ENCODE data around the gene TMEM123.

Gene TMEM123

GRCh38 chr11:102465696-102466095 lies 13.1 kb upstream of the TMEM123 start:
- H3K9ac ChIP-seq (ENCODE audit: low read depth, low read length): no peak overlapping the region
- no peaks in the 10 kb centered on the region for H3K36me3 ChIP-seq (ENCODE audit: insufficient read depth, low read length)
- no peaks in the 10 kb centered on the region for H3K4me1 ChIP-seq (ENCODE audit: insufficient read depth, low read length)
- no peaks in the 10 kb centered on the region for H3K9me3 ChIP-seq (ENCODE audit: control insufficient read depth, insufficient read depth, low read length)

DNA sequence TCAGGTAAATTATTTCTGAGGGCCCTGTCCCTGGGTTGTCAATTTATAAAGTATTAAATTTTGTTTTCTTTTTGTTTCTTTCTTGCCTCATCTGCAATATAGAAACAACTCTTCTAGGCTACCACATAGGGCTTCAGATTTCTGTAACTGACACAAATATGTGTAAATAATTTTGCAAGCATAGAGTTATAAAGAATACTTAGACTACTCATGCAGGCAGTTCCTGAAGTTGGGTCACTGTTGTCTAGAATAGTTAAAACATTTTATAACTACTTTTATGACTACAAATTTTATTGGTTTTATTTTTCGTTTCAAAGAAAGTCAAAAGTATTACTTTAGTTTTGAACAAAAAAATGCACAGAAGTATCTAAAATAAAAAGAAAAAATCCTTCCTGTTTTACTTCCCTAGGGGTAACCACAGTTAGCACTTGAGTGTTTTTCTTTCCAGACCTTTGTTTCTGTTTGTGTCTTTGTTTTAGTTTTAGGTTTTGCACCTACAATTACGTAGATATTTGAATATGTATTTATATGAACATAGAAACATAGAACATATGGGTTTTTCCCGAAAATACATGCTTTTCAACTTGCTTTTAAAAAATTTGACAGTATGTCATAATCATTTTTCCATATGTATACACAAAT lies 12.4 kb upstream of the TMEM123 start:
- H3K9me3 ChIP-seq (ENCODE audit: control insufficient read depth, insufficient read depth, low read length): no peaks in the 10 kb centered on the region

DNA sequence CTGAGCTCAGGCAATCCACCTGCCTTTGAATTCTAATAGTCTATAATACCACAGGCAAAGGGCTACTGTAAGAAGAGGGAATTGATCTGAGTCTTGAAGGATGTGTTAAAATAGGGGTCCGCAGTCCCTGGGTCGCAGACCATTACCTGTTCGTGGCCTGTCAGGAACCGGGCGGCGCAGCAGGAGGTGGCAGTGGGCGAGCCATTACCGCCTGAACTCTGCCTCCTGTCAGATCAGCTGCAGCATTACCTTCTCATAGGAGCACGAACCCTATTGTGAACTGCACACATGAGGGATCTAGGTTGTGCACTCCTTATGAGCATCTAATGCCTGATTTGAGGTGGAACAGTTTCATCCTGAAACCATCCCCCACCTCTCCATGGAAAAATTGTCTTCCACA lies 11.5 kb upstream of the TMEM123 start:
- Histone ChIP-seq H3K9me3 (ENCODE audit: control insufficient read depth, insufficient read depth, low read length) (no peaks in the 10 kb centered on the region), H3K4me1 (ENCODE audit: insufficient read depth, low read length) (no peaks in the 10 kb centered on the region), H3K36me3 (ENCODE audit: insufficient read depth, low read length) (no peaks in the 10 kb centered on the region), H3K9ac (ENCODE audit: low read depth, low read length) (no peak overlapping the region)

More for the DNA sequence above, 12.4 kb upstream of the TMEM123 start:
- H3K9ac ChIP-seq (ENCODE audit: low read depth, low read length): no peak overlapping the region
- no peaks in the 10 kb centered on the region for H3K4me1 ChIP-seq (ENCODE audit: insufficient read depth, low read length)
- H3K36me3 ChIP-seq (ENCODE audit: insufficient read depth, low read length): no peaks in the 10 kb centered on the region

DNA sequence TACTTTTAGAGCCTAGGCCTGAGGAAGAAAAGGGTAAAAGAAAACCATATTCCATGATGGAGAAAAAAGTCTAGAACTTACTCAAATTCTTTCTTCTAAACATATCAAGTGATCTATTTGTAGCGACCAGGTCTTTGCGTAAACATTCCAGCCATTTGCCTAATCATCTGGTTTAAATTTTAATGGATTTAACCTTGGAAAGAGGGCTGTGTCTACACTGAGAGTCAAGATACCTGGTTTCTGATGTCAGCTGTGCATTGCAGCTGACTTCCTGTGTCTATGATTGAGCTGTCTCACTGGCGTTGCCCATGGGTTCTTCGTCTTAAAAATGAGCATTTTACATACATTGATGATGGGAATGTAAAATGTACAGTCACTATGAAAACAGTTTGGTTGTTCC lies 10.0 kb upstream of the TMEM123 start:
- Histone ChIP-seq H3K9ac (ENCODE audit: low read depth, low read length) (no peak overlapping the region), H3K36me3 (ENCODE audit: insufficient read depth, low read length) (no peaks in the 10 kb centered on the region), H3K9me3 (ENCODE audit: control insufficient read depth, insufficient read depth, low read length) (no peaks in the 10 kb centered on the region), H3K4me1 (ENCODE audit: insufficient read depth, low read length) (no peaks in the 10 kb centered on the region)

DNA sequence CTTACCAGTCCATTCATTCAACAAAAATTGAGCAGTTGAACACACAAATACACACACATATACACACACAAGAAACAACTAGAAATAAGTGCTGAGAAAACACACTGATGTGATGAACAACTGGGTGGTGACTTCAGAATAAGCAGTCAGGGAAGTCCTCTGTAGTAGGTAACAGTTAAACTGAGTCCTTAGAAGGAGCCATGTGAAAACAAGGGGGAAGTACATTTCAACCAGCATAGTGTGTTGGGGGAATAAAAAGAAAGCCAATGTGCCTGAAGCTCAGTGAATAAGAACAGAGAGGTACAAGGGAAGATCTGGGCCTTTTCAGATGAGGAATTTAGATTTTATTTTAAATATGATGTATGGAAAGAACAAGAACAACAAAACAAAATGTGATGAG lies 6.8 kb upstream of the TMEM123 start:
- no peak overlapping the region for H3K9ac ChIP-seq (ENCODE audit: low read depth, low read length)
- H3K4me1 ChIP-seq (ENCODE audit: insufficient read depth, low read length): no peaks in the 10 kb centered on the region
- no peaks in the 10 kb centered on the region for H3K9me3 ChIP-seq (ENCODE audit: control insufficient read depth, insufficient read depth, low read length)
- H3K36me3 ChIP-seq (ENCODE audit: insufficient read depth, low read length): no peaks in the 10 kb centered on the region

GRCh38 chr11:102458548-102458947 lies 6.0 kb upstream of the TMEM123 start:
- Histone ChIP-seq H3K4me1 (ENCODE audit: insufficient read depth, low read length) (peaks cover 7% of the 10 kb centered on the region), H3K9me3 (ENCODE audit: control insufficient read depth, insufficient read depth, low read length) (no peaks in the 10 kb centered on the region), H3K36me3 (ENCODE audit: insufficient read depth, low read length) (no peaks in the 10 kb centered on the region), H3K9ac (ENCODE audit: low read depth, low read length) (no peak overlapping the region)

DNA sequence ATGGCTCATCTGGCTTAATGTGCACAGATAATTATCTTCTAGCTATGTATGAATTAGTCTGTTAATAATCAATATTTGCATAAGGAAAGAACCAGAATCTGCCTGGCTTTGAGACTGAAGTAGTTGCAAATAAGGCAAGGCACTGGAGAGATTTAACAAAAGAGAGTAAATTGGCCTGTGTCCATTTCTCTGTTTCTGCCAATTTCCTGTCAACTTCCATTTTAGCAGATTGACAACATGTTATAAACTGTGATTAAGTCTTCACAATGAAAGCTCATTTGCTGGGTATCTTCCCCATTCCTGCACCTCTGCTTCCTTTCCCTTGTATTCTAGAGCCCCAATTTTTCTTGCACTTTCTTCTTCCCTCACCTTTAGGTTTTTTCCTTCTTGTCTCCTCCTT lies 5.3 kb upstream of the TMEM123 start:
- Histone ChIP-seq H3K4me1 (ENCODE audit: insufficient read depth, low read length) (peaks cover 9% of the 10 kb centered on the region), H3K36me3 (ENCODE audit: insufficient read depth, low read length) (no peaks in the 10 kb centered on the region), H3K9ac (ENCODE audit: low read depth, low read length) (no peak overlapping the region), H3K9me3 (ENCODE audit: control insufficient read depth, insufficient read depth, low read length) (no peaks in the 10 kb centered on the region)

GRCh38 chr11:102457056-102457677 lies 4.6 kb upstream of the TMEM123 start:
- H3K4me1 ChIP-seq (ENCODE audit: insufficient read depth, low read length): peaks cover 9% of the 10 kb centered on the region

GRCh38 chr11:102456381-102456780 lies 3.8 kb upstream of the TMEM123 start:
- Histone ChIP-seq H3K4me1 (ENCODE audit: insufficient read depth, low read length) (peaks cover 9% of the 10 kb centered on the region), H3K9ac (ENCODE audit: low read depth, low read length) (no peak overlapping the region), H3K36me3 (ENCODE audit: insufficient read depth, low read length) (no peaks in the 10 kb centered on the region)

More at GRCh38 chr11:102457056-102457677, 4.6 kb upstream of the TMEM123 start:
- no peak overlapping the region for H3K9ac ChIP-seq (ENCODE audit: low read depth, low read length)
- H3K9me3 ChIP-seq (ENCODE audit: control insufficient read depth, insufficient read depth, low read length): no peaks in the 10 kb centered on the region
- H3K36me3 ChIP-seq (ENCODE audit: insufficient read depth, low read length): no peaks in the 10 kb centered on the region

DNA sequence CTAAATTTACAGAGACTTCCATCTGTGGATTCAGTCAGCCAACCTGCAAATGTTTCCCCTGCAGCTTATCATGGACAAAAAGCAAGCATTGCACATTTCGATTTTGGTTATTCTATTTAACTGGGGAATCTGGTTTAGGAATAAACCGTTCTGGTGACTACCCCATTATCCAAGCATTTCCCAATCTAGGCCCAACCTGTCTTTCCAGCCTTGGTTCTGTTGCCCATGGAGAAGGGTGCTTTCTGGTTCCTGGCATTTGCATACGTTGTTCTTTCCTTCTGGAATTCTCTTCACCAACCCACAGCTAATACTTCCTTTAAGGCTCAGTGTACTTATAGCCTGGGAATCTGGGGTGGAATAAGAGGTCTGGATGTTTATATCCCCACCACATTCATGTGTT lies 1.4 kb upstream of the TMEM123 start:
- Histone ChIP-seq H3K36me3 (ENCODE audit: insufficient read depth, low read length) (no peaks in the 10 kb centered on the region), H3K4me1 (ENCODE audit: insufficient read depth, low read length) (peaks cover 27% of the 10 kb centered on the region), H3K9ac (ENCODE audit: low read depth, low read length) (no peak overlapping the region), H3K9me3 (ENCODE audit: control insufficient read depth, insufficient read depth, low read length) (no peaks in the 10 kb centered on the region)

More at GRCh38 chr11:102456381-102456780, 3.8 kb upstream of the TMEM123 start:
- no peaks in the 10 kb centered on the region for H3K9me3 ChIP-seq (ENCODE audit: control insufficient read depth, insufficient read depth, low read length)

GRCh38 chr11:102453302-102453695 lies 734 bp upstream of the TMEM123 start:
- no peaks in the 10 kb centered on the region for H3K9me3 ChIP-seq (ENCODE audit: control insufficient read depth, insufficient read depth, low read length)
- no peaks in the 10 kb centered on the region for H3K36me3 ChIP-seq (ENCODE audit: insufficient read depth, low read length)
- H3K4me1 ChIP-seq (ENCODE audit: insufficient read depth, low read length): peaks cover 27% of the 10 kb centered on the region
- peak overlapping the region; percentile 84 for H3K9ac ChIP-seq (ENCODE audit: low read depth, low read length)

- Histone ChIP-seq H3K36me3 (ENCODE audit: insufficient read depth, low read length) (no peaks in the 10 kb centered on the region), H3K4me1 (ENCODE audit: insufficient read depth, low read length) (peaks cover 27% of the 10 kb centered on the region), H3K9me3 (ENCODE audit: control insufficient read depth, insufficient read depth, low read length) (no peaks in the 10 kb centered on the region), H3K9ac (ENCODE audit: low read depth, low read length) (peak overlapping the region; percentile 84)
Observed at GRCh38 chr11:102451681-102452460, 694 bp downstream of the TMEM123 start.

DNA sequence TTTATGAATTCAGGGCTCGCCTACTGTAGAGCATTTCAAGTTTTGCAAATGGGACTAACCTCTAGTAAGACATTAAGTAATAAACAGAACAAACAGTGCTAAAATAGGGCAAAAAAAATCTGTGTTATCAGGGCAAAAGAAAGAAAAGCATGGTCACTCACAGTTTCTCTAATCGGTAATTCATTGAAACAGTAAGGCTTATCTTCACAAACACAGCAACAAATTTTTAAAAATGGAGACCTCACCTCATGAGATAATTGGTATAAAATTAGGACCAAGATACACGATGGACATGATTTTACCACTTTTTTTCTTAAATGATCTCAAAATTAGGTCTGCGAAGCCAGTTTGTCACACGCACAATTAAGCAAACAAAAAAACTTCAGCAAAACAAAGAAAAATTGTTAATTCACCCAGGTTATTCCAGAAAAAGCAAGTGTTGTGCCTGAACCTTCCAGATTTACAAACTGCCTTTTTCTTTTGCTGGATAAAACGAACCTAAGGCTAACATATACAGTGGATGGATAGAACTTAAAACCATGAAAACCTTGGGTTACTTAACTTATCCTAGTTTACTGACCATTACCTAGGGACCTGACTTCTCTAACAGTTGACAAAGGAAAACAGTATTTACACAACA lies 1.4 kb downstream of the TMEM123 start:
- no peaks in the 10 kb centered on the region for H3K36me3 ChIP-seq (ENCODE audit: insufficient read depth, low read length)
- no peaks in the 10 kb centered on the region for H3K9me3 ChIP-seq (ENCODE audit: control insufficient read depth, insufficient read depth, low read length)
- peak overlapping the region; percentile 84; the same call in 1 of the 2 replicates for H3K9ac ChIP-seq (ENCODE audit: low read depth, low read length)
- H3K4me1 ChIP-seq (ENCODE audit: insufficient read depth, low read length): peaks cover 27% of the 10 kb centered on the region
